SK-N-SH (cell line): ENCODE data around the gene APOC3.

Source experiments
- CTCF ChIP-seq: fragments of 200-600 bp; sonication (generic); IDR thresholded peaks from 2 replicates; pipeline ENCODE4 v1.6.1; 2017; ENCODE audit warnings: antibody characterized with exemption, mild to moderate bottlenecking, moderate library complexity
- ELF1 ChIP-seq: IDR thresholded peaks from 2 replicates; pipeline ENCODE4 v1.4.0; 2012
- EZH2phosphoT487 ChIP-seq: fragments of 200-600 bp; sonication (generic); IDR thresholded peaks from 2 replicates; pipeline ENCODE4 v1.6.1; 2017; ENCODE audit warnings: low read depth, mixed run types, mild to moderate bottlenecking, antibody characterized with exemption, moderate library complexity, borderline replicate concordance
- MAX ChIP-seq: IDR thresholded peaks from 2 replicates; pipeline ENCODE4 v1.4.0; 2012; ENCODE audit warnings: low read depth
- MXI1 ChIP-seq: IDR thresholded peaks from 2 replicates; pipeline ENCODE4 v1.6.1; 2012; ENCODE audit warnings: mild to moderate bottlenecking, low read depth, low read length, improper control_type of control experiment
- NRF1 ChIP-seq: IDR thresholded peaks from 2 replicates; pipeline ENCODE4 v1.6.1; 2012; ENCODE audit warnings: low read depth, mild to moderate bottlenecking, low read length
- SIN3A ChIP-seq: IDR thresholded peaks from 2 replicates; pipeline ENCODE4 v1.6.1; 2012; ENCODE audit warnings: low read depth, mild to moderate bottlenecking, low read length, moderate library complexity, borderline replicate concordance
- TCF12 ChIP-seq: IDR thresholded peaks from 2 replicates; pipeline ENCODE4 v1.4.0; 2012
- USF1 ChIP-seq: IDR thresholded peaks from 2 replicates; pipeline ENCODE4 v1.4.0; 2012; ENCODE audit warnings: low read depth, borderline replicate concordance
- USF2 ChIP-seq: fragments of 150-350 bp; IDR thresholded peaks from 2 replicates; pipeline ENCODE4 v1.6.1; 2017; ENCODE audit warnings: antibody characterized with exemption, low read length, low read depth, borderline replicate concordance

GRCh38 chr11:116792144-116792868 is 37.4 kb upstream of the APOC3 start:
- TF ChIP-seq CTCF, result no peak
- no peak for TF ChIP-seq EZH2phosphoT487
- TF ChIP-seq MXI1, result no peak
- TF ChIP-seq NRF1, result no peak
- no peak for TF ChIP-seq ELF1
- no peak for TF ChIP-seq USF2
- no peak for TF ChIP-seq TCF12
- no peak for TF ChIP-seq MAX
- TF ChIP-seq SIN3A, result no peak
- TF ChIP-seq USF1, result no peak
